Measurements from ENCODE around the gene FRK.

DNA sequence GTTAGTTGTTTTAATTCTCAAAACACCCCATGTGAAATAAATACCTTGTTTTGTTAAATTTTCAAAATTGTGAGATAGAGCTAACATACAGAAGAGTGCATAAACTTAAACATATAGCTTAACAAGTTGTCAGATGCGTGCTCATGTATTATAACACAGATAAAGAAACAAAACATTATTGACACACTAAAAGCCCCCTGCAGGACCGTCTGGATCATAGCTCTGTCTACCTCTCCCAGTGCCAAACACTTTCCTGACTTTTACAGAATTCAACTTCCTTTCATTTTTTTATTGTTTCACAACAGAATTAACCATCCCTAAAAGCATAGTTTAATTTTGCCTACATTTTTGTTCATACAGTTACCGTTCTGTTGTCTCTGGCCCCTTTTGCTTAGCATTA lies 17.8 kb upstream of the FRK start:
- TF ChIP-seq, protein P1, sequence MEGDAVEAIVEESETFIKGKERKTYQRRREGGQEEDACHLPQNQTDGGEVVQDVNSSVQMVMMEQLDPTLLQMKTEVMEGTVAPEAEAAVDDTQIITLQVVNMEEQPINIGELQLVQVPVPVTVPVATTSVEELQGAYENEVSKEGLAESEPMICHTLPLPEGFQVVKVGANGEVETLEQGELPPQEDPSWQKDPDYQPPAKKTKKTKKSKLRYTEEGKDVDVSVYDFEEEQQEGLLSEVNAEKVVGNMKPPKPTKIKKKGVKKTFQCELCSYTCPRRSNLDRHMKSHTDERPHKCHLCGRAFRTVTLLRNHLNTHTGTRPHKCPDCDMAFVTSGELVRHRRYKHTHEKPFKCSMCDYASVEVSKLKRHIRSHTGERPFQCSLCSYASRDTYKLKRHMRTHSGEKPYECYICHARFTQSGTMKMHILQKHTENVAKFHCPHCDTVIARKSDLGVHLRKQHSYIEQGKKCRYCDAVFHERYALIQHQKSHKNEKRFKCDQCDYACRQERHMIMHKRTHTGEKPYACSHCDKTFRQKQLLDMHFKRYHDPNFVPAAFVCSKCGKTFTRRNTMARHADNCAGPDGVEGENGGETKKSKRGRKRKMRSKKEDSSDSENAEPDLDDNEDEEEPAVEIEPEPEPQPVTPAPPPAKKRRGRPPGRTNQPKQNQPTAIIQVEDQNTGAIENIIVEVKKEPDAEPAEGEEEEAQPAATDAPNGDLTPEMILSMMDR (IDR thresholded peaks at IDR 0.05), result no peak
- TF ChIP-seq POLR2A (IDR thresholded peaks at IDR 0.05), result no peak
